NCI-H1930 (cell line): ENCODE data around the gene STXBP4.

Source experiments
- DNase-seq, 2 experiments: peaks; one replicate each; lab custom pipeline; 2025; lab: John Stamatoyannopoulos, UW

The STXBP4 gene

DNA sequence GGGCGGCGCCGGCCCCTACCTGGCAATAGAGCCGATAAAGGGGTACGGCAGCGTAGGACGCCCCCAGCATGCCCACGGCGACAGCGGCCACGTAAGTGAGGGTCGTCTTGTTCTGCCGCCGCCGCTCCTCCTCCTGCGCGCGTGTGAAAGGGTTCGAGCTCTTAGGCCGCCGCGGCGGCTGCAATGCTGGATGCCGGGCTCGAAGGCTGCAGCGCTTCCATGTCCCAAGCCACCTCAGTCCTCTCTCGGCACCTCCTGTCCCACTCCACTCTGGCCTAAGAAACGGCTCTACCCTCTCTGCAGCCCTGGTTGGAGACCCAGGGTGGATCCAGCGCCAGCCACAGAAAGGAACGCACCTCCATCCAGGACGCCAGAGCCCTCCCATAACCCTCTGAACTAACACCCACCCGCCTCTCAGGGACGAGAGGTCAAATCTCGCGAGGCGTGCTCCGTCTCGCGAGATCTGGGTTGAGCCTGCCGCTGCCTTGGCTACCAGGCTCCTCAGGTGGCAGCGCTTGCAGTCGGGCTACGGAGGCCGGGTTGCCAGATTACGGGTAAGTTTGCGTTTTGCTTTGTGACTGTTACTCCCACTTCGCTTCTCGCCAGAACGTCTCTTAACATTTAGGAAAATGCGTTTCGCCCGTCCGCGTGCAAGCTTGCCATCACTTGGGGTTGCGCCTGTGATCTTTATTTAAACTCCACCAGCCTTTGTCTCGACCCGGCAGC lies at the start of gene STXBP4, which contains the start of gene COX11:
TSS of gene STXBP4 (plus strand) at position 504 of the 726 bp plus-strand sequence. CDS start 17,455 bp downstream, outside the sequence.
TSS of gene COX11 (minus strand) at position 393 of the 726 bp plus-strand sequence. CDS start at position 385, 8 bp downstream.
- DNase-seq: peak; percentile 91 to 96

DNA sequence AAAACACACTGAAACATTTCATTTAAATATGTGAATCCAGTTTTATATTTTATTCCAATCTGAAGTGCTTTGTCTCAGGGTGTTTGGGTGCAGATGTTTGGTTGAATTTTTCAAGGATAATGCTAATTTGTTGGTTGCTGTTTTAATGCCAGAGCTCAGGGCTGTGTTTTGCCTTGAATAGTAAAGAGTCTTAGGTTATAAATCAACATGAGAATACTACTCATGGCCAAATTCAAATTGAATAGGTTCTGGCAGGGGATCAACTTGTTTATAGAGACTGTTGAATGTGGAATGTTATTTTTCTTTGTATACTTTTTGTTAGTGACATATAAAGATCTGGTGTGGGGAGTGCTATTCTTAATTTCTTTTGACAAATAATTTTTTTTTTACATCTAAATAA lies 49.1 kb upstream of the STXBP4 start:
- DNase-seq: no peak

- no peak for DNase-seq
Measured at GRCh38 chr17:54920819-54921218, 47.7 kb upstream of the STXBP4 start.

- no peak for DNase-seq
Measured at GRCh38 chr17:54924405-54924804, 44.2 kb upstream of the STXBP4 start.

- DNase-seq: no peak
Measured at GRCh38 chr17:54927525-54927924, 41.0 kb upstream of the STXBP4 start.

DNA sequence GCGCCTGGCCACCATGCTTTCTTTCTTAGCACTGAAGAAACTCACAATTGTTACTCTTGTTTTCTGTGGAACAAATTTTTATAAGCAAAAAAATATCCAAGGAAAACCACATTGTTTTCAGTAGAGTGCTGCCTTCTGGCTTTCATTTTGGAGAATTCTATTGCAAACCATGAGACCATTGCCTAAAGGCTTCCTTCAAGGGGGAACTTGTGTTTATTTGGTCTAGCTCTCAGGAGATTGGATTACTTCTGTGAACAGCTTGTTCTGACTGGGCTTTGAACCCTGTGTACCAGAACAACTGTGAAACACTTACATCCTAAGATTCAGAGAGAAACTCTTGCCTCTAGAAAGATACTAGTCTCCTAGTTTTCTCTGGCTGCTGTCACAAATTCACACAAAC lies 35.9 kb upstream of the STXBP4 start:
- DNase-seq: no peak

GRCh38 chr17:54933921-54934320 lies 34.6 kb upstream of the STXBP4 start:
- no peak for DNase-seq

DNA sequence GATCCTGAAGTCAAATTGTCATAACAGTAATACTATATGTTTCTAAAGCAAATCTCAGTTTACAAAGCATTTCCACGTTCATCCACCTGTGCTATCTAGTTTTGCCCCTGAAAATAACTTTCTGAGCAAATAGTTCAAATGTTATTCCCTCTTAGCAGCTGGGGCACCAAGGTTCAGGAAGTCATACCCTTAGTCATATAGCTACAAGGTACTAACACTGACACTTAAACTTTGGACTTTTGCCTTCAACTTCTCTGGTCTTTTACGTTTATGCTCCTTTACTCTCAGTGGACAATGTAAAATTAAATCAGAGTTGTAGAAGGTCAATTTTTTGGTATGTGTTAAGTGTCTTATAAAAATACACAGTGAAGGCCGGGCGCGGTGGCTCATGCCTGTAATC lies 33.1 kb upstream of the STXBP4 start:
- no peak for DNase-seq

DNA sequence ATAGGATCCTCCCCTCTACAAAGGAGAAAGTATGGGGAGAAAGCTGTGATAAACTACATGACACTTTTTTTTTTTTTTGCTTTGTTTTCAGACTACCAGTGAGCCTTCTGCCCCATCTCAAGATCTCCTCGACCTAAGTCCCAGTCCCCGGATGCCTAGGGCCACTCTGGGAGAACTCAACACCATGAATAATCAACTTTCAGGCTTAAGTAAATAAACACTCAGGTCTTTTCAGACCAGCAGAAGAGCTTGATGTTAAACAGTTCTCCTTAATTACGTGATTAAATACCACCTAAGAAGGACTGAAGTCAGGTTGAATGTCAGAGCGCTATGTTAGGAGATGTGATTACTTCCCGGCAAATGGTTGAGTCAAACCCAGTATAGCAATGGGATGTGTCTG lies 31.5 kb upstream of the STXBP4 start:
- DNase-seq: no peak

DNA sequence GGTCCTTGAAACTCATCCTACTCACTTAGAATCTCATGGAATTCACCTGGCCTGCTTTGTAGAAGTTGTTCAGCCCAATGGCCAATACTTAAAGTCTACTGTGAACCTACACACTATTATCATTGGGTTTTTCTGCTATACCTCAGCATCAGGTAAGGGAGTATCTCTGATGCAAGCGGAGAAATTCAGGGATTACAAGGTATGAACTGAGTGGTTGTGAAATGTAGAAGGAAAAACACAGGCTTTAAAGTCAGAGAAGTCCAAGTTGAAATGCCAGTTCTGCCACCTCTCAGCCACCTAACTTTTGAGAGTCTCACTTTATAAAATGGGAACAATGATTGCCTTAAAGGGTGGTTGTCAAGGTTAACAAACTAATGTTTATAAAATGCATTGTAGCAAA lies 31.1 kb upstream of the STXBP4 start:
- DNase-seq: no peak

GRCh38 chr17:54941285-54941684 lies 27.3 kb upstream of the STXBP4 start:
- DNase-seq: no peak

DNA sequence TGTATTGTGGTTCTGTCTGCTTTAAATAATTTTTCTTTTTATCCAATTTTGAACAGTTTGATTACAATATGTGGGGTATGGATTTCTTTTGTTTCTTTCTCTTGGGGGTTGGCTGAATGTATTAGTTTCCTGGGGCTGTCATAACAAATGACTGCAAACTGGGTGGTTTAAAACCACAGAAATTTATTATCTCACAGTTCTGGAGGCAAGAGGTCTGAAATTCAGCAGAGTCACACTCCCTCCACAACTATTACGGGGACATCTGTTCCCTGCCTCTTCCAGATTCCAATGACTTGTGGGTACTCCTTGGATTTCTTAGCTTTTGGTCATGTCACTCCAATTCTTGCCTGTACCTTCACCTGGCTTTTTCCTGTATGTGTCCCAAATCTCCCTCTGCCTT lies 23.8 kb upstream of the STXBP4 start:
- DNase-seq: no peak

GRCh38 chr17:54945231-54945630 lies 23.3 kb upstream of the STXBP4 start:
- DNase-seq: no peak

DNA sequence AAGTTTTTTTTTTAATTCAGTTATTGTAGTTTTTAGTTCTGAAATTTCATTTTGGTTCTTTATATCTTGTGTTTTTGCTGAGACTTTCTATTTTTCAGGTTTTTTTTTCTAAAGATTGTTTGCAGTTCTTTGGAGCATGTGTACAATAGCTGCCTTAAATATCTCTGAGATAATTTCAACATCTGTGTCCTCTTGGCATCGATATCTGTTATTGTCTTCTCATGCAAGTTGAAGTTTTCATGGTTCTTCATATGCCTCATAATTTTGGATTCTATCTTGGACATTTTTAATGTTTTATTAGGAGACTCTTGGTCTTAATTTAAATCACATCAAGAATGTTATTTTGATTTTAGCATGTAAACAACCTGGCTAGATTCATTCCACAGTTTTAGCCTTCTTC lies 22.9 kb upstream of the STXBP4 start:
- DNase-seq: no peak

GRCh38 chr17:54947396-54947795 lies 21.2 kb upstream of the STXBP4 start:
- DNase-seq: no peak

- no peak for DNase-seq
Measured at GRCh38 chr17:54948380-54948779, 20.2 kb upstream of the STXBP4 start.

- no peak for DNase-seq
Measured at GRCh38 chr17:54950116-54950515, 18.4 kb upstream of the STXBP4 start.

DNA sequence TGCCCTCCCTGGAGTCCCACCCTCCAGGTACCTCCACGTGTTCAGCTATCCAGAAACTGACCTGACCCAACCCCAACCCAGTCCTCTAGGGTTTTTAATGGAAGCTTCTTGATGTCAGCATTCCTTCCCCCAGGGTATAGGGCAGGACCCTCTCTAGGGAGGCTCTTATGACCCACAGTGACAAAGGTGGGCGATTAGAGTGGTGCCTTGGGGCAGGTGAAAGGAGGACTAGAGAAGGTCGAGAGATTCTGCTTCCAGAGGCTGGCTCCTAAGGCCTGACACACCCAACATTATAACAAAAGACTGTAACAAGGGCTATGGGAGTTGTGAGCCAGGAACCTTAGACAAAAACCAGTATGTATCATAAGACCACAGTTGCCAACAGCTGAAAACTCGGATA lies 17.3 kb upstream of the STXBP4 start:
- no peak for DNase-seq

GRCh38 chr17:54956791-54957190 lies 11.8 kb upstream of the STXBP4 start:
- DNase-seq: no peak

GRCh38 chr17:54967621-54968261 lies 824 bp upstream of the STXBP4 start:
- peak in 1 of 2 experiments; percentile 36 for DNase-seq

DNA sequence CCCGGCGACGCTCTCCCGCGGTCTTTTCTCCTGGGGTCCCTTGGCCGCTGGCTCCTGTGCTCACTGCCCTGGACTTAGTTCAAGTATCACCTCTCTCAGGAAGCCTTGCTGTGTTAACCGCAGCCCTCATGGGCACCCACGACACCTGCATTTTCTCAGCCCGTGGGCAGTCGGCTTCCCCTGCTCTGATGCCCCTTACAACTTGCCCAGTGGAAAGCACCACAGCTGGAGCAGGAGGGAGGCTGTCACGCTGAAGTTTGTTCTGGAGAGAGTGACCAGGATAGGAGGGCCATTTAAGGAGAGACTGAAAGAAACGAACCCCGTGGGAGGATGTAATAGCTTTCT lies 395 bp downstream of the STXBP4 start:
- no peak for DNase-seq

DNA sequence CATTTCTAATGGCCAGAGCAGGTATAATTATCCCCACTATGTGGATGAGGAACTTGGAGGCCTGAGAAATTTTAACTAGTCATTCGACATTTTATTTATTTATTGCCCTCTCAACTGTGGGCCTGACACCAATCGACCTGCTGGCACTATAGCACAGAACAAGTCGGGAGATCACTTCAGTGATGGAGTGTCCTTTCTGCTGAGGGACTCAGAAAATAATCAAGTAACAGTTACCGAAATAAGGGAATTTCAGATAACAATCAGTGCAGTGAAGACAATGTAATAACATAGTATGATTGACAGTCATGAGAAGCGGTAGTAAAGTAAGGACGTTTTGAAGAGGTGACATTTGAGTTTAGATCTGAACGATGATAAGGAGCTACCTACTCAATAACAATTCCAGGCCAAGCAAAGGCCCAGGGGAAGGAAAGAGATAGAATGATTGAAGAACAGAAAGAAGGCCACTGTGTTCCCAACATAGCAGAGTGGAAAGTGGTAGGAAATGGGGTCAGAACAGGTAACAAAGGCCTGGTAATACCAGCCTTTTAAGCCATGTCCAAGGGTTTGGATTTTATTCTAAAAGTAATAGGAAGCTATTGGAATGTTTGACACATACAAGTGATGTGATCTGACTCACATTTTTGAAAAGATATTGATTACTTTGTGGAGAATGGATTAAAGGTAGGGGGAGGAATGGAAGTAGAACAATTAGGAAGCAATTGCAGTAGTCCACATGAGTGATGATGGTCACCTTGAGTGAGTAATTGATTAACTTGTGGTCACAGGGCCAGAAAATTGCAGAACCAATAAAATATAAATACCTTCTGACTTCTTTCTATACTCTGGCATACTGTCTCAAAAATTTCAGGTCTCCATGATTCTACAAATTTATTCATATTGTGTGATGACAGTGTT lies 1.4 kb downstream of the STXBP4 start:
- DNase-seq: no peak

DNA sequence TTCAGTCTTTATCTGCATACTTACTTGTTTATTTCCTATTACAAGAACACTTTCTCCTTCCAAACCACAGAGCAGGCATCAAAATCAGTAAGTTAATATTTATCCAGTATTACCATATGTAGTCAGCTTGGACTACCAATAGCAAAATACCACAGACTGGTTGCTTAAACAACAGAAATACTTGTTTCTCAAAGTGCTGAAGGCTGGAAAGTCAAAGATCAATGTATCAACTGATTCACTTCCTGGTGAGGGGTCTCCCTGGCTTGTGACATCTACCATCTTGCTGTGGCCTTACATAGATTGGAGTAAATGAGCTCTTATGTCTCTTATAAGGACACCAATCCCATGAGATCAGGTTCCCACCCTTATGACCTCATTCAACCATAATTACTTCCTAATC lies 2.6 kb downstream of the STXBP4 start:
- DNase-seq: no peak
